ENCODE data around the gene SLC25A29.

GRCh38 chr14:100290607-100291304 is 15.5 kb downstream of the SLC25A29 start:
- TF ChIP-seq SUZ12 (IDR thresholded peaks at IDR 0.05; ENCODE audit: extremely low read depth, insufficient read depth, insufficient read length) (no peak), ZNF274 (IDR thresholded peaks at IDR 0.05; ENCODE audit: low read depth, low read length) (no peak)
